ENCODE measurements around the gene TAS2R4.

- TF ChIP-seq, protein P1, sequence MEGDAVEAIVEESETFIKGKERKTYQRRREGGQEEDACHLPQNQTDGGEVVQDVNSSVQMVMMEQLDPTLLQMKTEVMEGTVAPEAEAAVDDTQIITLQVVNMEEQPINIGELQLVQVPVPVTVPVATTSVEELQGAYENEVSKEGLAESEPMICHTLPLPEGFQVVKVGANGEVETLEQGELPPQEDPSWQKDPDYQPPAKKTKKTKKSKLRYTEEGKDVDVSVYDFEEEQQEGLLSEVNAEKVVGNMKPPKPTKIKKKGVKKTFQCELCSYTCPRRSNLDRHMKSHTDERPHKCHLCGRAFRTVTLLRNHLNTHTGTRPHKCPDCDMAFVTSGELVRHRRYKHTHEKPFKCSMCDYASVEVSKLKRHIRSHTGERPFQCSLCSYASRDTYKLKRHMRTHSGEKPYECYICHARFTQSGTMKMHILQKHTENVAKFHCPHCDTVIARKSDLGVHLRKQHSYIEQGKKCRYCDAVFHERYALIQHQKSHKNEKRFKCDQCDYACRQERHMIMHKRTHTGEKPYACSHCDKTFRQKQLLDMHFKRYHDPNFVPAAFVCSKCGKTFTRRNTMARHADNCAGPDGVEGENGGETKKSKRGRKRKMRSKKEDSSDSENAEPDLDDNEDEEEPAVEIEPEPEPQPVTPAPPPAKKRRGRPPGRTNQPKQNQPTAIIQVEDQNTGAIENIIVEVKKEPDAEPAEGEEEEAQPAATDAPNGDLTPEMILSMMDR (IDR thresholded peaks at IDR 0.05), result no peak
- no peak for TF ChIP-seq POLR2A (IDR thresholded peaks at IDR 0.05)
Observed at GRCh38 chr7:141739250-141739649, 37.2 kb upstream of the TAS2R4 start.

Data from Peyer's patch (tissue), 4 donors.